ENCODE data around the gene GALNTL6. TPM values are rescaled to one million over a fixed set of nuclear protein-coding genes. Genes with fewer than 3 reads are reported as not detected.

GALNTL6 gene
- total and polyA plus RNA-seq, 2 donors (not counting 1 experiment from before 2014, with no cell fraction given), result 0.99 to 1.1 TPM

DNA sequence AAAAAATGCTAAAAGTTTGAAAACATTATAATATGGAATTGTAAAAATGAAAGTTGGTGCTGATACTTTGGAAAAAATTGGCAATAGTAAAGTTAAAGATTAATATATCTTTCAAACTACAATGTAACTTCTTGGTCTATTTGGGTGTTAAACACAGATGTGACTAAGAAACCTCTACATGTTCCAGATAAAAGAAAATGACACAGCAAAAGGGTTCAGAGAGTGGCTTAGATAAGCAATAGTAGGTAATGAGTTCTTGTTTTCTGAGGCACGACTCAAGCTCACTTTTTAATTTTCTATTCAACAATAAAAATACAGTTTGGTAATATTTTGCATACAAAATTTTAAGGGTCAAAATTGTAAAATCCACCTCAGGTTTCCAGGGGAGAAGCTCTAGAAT is 292.7 kb downstream of the GALNTL6 start:
- peaks cover 2% of the 10 kb centered on the region for H3K9me3 Mint-ChIP-seq (ENCODE audit: insufficient read depth)
- ChIA-PET CTCF (no interaction called here), POLR2A (no interaction called here)
- no CpG with 5 or more reads among the region's 1 CpG for WGBS (ENCODE audit: insufficient coverage)
- Histone ChIP-seq H3K4me1 (ENCODE audit: control insufficient read depth in 2 of 2, insufficient read depth in 2 of 2, low read length in 2 of 2) (no peaks in the 10 kb centered on the region), H3K4me3 (ENCODE audit: control extremely low read depth in 1 of 5, extremely low read depth in 1 of 5, insufficient read depth in 1 of 5, low read depth in 2 of 5, low read length in 4 of 5) (no peak overlapping the region), H4K20me1 (ENCODE audit: control insufficient read depth, insufficient read depth, low read length, poor library complexity, severe bottlenecking) (no peaks in the 10 kb centered on the region), H2AFZ (ENCODE audit: insufficient read depth, low read depth, low read length, poor library complexity, severe bottlenecking) (no peak overlapping the region), H3K9ac (ENCODE audit: low read length) (no peak overlapping the region), H3K9me3 (ENCODE audit: control extremely low read depth in 1 of 3, control insufficient read depth in 2 of 3, insufficient read depth in 1 of 3, low read length in 2 of 3) (no peaks in the 10 kb centered on the region), H3K27ac (ENCODE audit: low read length in 2 of 2) (no peak overlapping the region), H3K36me3 (replicated peaks in 1 of 2; ENCODE audit: control extremely low read depth in 1 of 2, control insufficient read depth in 1 of 2, extremely low read depth in 1 of 2, insufficient read depth in 2 of 2, low read length in 1 of 2) (no peaks in the 10 kb centered on the region), H3K27me3 (replicated peaks in 1 of 4; ENCODE audit: control extremely low read depth in 1 of 4, control insufficient read depth in 3 of 4, insufficient read depth in 4 of 4, low read length in 3 of 4) (no peaks in the 10 kb centered on the region), H3K4me2 (replicated peaks; ENCODE audit: low read depth, low read length, poor library complexity, severe bottlenecking) (no peak overlapping the region), H3K79me2 (ENCODE audit: control insufficient read depth, insufficient read depth, low read length) (no peaks in the 10 kb centered on the region)
- ATAC-seq (ENCODE audit: low read depth) (no peak), DNase-seq (no peak)
- no peak overlapping the region for H3K4me3 Mint-ChIP-seq
- intact Hi-C loops (cut with micrococcal nuclease), result no loop called here
- TF ChIP-seq, protein P1, sequence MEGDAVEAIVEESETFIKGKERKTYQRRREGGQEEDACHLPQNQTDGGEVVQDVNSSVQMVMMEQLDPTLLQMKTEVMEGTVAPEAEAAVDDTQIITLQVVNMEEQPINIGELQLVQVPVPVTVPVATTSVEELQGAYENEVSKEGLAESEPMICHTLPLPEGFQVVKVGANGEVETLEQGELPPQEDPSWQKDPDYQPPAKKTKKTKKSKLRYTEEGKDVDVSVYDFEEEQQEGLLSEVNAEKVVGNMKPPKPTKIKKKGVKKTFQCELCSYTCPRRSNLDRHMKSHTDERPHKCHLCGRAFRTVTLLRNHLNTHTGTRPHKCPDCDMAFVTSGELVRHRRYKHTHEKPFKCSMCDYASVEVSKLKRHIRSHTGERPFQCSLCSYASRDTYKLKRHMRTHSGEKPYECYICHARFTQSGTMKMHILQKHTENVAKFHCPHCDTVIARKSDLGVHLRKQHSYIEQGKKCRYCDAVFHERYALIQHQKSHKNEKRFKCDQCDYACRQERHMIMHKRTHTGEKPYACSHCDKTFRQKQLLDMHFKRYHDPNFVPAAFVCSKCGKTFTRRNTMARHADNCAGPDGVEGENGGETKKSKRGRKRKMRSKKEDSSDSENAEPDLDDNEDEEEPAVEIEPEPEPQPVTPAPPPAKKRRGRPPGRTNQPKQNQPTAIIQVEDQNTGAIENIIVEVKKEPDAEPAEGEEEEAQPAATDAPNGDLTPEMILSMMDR (IDR thresholded peaks at IDR 0.05), result no peak
- no peak for TF ChIP-seq EZH2 (IDR thresholded peaks at IDR 0.05; ENCODE audit: borderline replicate concordance, insufficient read depth, low read depth, low read length, poor library complexity, severe bottlenecking)
- no peak overlapping the region for H3K27ac Mint-ChIP-seq
- H3K4me1 Mint-ChIP-seq, result no peaks in the 10 kb centered on the region
- H3K27me3 Mint-ChIP-seq, result no peaks in the 10 kb centered on the region

DNA sequence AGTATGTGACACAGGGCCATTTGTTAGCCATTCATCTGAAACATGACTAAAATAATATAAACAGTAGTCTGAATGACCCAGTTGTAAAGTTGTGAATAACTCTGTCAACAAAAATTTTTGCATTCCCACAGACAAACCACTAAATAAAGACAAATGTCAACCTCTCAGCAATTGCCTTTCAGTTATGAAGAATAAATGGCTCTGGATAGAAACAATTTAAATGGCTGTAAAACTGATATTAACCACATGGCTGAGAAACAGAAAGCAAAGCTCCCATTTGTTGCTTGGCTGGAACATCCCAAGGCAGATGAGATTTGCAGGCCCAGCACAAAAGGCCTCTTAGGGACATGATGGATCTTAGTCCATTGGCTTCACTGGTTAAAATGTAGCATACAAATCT is 296.3 kb downstream of the GALNTL6 start:
- DNase-seq (no peak), ATAC-seq (ENCODE audit: low read depth) (no peak)
- Histone ChIP-seq H3K27ac (ENCODE audit: low read length in 2 of 2) (no peak overlapping the region), H3K4me1 (ENCODE audit: control insufficient read depth in 2 of 2, insufficient read depth in 2 of 2, low read length in 2 of 2) (no peaks in the 10 kb centered on the region), H3K79me2 (ENCODE audit: control insufficient read depth, insufficient read depth, low read length) (no peaks in the 10 kb centered on the region), H3K36me3 (replicated peaks in 1 of 2; ENCODE audit: control extremely low read depth in 1 of 2, control insufficient read depth in 1 of 2, extremely low read depth in 1 of 2, insufficient read depth in 2 of 2, low read length in 1 of 2) (no peaks in the 10 kb centered on the region), H4K20me1 (ENCODE audit: control insufficient read depth, insufficient read depth, low read length, poor library complexity, severe bottlenecking) (no peaks in the 10 kb centered on the region), H2AFZ (ENCODE audit: insufficient read depth, low read depth, low read length, poor library complexity, severe bottlenecking) (no peak overlapping the region), H3K4me3 (ENCODE audit: control extremely low read depth in 1 of 5, extremely low read depth in 1 of 5, insufficient read depth in 1 of 5, low read depth in 2 of 5, low read length in 4 of 5) (no peak overlapping the region), H3K9ac (ENCODE audit: low read length) (no peak overlapping the region), H3K9me3 (ENCODE audit: control extremely low read depth in 1 of 3, control insufficient read depth in 2 of 3, insufficient read depth in 1 of 3, low read length in 2 of 3) (no peaks in the 10 kb centered on the region), H3K27me3 (replicated peaks in 1 of 4; ENCODE audit: control extremely low read depth in 1 of 4, control insufficient read depth in 3 of 4, insufficient read depth in 4 of 4, low read length in 3 of 4) (no peaks in the 10 kb centered on the region), H3K4me2 (replicated peaks; ENCODE audit: low read depth, low read length, poor library complexity, severe bottlenecking) (no peak overlapping the region)
- ChIA-PET POLR2A (no interaction called here), CTCF (no interaction called here)
- Mint-ChIP-seq H3K27ac (no peak overlapping the region), H3K9me3 (ENCODE audit: insufficient read depth) (peaks cover 2% of the 10 kb centered on the region), H3K27me3 (no peaks in the 10 kb centered on the region), H3K4me1 (no peaks in the 10 kb centered on the region), H3K4me3 (no peak overlapping the region)
- TF ChIP-seq, protein P1 (IDR thresholded peaks at IDR 0.05), result no peak
- TF ChIP-seq EZH2 (IDR thresholded peaks at IDR 0.05; ENCODE audit: borderline replicate concordance, insufficient read depth, low read depth, low read length, poor library complexity, severe bottlenecking), result no peak
- intact Hi-C loops (cut with micrococcal nuclease), result no loop called here
